ENCODE measurements around the gene OAS3. TPM values are rescaled to one million over a fixed set of nuclear protein-coding genes. Genes with fewer than 3 reads are reported as not detected.
A peak's percentile ranks its signal among the peaks of the same experiment; 100 is the strongest.
"Not testable (repeated sequence)": the region's sequence is repeated elsewhere in the genome, so short reads cannot be mapped to it uniquely, and the experiment has no call there.

OAS3 gene, protein sequence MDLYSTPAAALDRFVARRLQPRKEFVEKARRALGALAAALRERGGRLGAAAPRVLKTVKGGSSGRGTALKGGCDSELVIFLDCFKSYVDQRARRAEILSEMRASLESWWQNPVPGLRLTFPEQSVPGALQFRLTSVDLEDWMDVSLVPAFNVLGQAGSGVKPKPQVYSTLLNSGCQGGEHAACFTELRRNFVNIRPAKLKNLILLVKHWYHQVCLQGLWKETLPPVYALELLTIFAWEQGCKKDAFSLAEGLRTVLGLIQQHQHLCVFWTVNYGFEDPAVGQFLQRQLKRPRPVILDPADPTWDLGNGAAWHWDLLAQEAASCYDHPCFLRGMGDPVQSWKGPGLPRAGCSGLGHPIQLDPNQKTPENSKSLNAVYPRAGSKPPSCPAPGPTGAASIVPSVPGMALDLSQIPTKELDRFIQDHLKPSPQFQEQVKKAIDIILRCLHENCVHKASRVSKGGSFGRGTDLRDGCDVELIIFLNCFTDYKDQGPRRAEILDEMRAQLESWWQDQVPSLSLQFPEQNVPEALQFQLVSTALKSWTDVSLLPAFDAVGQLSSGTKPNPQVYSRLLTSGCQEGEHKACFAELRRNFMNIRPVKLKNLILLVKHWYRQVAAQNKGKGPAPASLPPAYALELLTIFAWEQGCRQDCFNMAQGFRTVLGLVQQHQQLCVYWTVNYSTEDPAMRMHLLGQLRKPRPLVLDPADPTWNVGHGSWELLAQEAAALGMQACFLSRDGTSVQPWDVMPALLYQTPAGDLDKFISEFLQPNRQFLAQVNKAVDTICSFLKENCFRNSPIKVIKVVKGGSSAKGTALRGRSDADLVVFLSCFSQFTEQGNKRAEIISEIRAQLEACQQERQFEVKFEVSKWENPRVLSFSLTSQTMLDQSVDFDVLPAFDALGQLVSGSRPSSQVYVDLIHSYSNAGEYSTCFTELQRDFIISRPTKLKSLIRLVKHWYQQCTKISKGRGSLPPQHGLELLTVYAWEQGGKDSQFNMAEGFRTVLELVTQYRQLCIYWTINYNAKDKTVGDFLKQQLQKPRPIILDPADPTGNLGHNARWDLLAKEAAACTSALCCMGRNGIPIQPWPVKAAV
- 33.6 TPM for total RNA-seq

DNA sequence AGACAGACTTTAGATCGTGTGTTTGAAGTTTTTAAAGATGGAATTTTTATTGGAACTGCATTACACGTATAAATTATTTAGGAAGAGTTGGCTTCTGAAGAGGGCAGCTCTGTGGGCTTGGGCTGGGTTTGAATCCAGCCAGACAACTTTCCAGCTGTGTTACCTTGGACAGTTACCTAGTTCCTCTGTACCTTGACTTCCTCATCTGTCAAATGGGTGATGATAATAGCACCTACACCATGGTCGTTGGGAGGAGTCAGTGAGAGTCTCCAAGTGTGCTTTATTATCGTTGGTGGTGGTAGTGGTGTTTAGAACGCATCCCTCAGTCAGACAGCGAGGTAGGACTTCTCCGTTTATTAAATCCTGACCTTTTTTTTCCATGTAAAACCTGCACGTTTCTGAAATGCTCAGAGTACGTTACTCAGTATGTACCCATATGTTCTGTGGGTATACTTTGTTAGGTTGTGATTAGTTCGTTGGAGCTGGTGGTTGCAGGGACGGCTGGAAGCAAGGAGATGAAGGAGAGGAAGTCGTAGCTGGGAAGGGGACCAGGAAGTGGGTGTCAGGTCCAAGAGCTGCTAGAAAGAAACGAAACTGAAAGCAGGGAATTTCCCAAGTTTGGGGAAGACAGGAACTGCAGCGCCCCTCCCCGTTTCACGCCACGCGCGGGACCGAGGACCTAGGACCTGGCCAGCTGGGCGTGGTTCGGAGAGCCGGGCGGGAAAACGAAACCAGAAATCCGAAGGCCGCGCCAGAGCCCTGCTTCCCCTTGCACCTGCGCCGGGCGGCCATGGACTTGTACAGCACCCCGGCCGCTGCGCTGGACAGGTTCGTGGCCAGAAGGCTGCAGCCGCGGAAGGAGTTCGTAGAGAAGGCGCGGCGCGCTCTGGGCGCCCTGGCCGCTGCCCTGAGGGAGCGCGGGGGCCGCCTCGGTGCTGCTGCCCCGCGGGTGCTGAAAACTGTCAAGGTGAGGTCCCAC lies at the start of gene OAS3:
TSS of gene OAS3 (plus strand) at position 734 of the 979 bp plus-strand sequence. CDS start at position 791, 57 bp downstream.
- ATAC-seq = peak; percentile 67

DNA sequence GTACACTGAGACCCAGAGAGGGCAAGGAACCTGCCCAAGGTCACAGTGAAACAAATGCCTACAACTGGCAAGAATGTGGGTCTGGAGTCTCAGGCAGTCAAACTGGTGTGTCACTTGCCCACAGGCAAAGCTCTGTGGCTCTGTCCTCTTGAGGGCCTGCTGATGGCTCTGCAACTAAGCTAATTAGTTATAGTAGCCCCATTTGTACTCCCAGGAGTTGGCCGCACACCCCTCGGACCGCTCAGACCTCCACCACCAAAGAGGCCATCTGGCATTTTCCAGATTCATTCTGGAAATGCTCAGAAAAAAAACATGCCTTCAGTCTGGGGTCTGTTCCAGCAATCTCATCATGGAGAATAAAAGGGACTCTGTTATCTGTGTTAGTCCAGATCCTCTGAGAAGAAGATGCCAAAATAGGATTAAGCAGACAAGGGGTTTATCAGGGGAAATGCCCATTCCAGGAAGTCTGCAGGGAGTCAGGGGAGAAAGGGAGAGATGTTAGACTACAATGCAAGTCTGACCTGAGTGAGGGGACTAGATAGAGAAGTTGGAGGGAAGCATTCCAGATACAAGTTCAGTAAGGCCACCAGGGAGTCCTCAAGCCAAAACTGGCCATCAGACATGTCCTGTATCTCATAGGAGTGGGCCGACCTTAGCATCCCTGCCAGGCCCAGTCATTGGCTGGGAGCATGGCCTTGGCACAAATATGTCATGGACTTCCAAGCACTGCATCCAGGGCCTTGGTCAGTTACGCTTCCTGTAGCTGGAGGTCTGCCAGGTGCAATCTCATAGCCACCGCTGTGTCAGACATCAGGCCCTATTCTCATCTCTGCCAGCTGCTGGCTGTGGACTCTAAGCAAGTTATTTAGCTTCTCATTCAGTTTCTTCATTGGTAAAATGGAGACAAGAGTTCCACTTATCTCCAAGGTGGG lies 46.9 kb upstream of the OAS3 start:
- ATAC-seq = no peak

DNA sequence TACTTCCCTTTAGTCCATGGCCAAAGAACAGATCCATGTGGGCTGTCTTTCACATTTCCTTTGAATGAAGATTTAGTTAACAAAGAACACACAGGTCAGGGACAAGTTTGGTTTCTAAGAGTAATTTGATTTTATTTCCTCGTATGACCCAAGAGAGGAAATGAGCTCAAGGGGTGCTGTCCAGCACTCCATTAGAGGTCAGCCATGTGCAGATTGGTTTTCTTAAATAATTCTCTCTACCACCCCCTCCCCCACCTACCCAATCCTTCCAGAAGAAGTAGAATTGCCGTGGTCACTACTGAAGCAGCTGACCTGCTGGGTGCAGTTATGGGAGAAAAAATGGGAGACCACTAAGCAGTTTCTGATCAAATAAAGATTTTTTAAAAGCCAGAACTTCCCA lies 45.4 kb upstream of the OAS3 start:
- no peak for ATAC-seq

DNA sequence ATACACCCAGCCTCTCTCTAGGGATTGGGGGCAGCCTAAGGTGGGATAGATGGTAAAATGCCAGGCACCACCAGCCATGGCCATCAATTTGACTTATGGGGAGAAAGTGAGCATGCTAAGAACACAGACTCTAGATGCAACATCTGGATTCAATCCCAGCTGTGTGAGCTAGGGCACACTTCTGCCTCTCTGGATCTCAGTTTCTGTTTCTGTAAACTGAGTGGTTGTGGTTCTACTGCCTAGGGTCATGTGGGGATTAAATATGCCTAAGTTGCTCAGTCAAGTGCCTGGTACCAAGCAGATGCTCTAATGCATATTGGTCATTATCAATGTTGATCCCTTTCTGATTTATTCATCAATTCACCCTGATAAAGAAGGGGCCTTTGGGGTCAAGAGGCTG lies 44.1 kb upstream of the OAS3 start:
- ATAC-seq = no peak

DNA sequence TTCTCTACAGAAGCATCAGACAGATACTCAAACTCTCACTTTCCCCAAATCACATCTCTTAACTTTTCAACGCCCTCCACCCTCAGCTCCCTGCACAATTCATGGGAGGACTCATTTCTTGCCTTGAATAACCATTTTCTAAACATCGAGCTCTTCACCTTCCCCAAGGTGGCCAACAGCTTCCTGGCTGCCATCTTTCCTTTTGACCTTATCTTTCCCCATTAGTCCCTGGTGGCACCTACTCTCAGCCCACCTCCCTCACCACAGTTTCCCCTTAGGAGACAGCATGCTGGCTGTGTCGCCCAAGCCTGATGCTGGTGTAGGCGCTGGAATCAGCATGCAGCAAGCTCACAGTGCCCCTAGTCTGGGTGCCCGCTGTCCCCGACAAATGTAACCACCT lies 39.9 kb upstream of the OAS3 start:
- no peak for ATAC-seq

DNA sequence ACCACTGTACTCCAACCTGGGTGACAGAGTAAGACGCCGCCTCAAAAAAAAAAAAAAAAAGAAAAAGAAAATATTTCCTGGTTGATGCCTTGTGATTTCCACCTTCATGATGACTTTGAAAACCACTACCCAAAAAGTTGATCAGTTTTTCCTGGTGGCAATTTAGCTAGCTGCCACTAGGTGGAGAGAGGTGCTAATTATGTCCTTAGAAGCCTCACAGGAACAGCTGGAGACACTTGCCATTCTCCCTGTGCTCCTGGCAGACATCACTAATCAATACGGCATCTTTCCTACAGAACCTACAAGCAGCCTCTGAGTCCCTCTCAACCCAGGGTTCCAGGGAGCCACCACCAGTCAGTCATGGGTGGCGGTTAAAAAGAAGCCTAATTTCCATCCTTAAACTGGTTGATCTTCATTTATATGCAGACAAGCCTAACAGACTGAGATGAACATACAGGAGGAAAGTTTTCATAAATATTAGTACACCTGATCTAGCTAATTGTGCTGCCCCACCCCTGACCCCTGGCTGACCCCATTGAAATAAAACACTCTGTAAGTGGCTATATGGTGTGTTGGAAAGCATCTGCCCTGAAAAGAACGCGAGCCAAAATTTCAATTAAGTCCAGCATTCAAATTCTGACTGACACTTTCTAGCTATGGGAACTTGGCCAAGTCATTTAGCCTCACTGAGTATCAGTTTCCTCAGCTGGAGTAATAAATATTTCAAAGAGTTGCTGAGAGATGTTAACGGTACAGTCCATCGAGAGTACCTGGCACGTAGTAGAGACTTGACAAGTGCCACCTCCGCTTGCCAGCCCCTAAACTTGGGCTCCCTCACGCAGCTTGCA lies 37.8 kb upstream of the OAS3 start:
- ATAC-seq = peak; percentile 61

DNA sequence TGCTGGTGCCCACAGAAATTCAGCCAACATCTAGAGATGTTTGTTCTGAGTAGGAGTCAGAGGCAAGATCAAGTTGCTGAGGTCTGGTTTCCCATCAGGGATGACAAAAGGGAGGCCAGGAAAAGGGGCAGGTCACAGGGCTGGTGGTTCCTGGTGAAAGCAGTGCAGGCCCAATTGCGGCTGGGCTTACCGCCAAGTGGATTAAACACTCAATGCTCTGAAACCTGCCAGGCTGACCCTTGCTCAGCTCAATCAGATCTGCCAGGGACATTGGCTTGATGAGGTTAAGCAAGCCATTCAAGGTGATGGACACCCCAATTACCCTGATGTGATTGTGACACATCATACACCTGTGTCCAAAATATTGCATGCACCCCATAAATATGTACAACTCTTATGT lies 37.0 kb upstream of the OAS3 start:
- no peak for ATAC-seq

DNA sequence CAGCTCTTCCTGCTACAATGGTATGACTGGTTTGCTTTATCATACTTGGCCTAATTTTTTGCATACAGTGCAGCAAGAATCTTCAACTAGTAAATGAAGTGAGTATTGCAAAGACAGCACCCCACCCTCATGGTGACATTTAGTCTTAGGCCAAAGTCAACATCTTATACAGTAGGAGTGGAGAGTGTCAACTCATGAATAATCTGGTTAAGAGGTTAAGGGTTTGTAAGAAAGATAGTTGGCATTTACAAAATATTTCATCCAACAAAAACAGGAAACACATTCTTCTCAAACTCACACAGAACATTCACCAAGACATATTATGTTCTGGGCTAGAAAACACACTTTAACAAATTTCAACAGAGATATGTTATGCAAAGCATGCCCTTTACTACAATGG lies 33.7 kb upstream of the OAS3 start:
- peak; percentile 41 for ATAC-seq

DNA sequence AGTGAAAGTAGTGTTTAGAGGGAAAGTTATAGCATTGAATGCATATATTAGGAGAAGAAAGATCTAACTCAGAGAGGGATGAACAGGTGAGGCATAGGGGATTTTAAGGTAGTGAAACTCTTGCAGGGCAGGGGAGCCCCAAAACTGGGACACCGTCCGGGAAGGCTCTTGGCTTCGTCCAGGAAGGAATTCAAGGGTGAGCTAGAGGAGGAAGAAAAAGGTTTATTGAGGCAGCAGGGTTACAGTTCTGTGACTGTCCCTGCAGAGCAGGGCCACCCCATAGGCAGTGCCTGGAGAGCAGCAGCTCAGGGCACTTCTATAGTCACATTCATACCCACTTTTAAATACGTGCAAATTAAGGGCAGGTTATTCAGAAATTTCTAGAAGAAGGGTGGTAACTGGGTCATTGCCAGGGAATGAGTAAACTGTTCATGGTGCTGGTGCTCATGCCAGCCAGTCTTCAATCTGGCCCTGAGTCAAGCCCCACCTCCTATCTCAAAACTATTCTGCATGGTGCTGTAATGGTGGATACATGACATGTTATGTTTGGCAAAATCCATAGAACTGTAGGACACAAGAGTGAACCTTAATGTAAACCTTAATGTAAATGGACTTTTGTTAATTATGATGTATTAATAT lies 32.7 kb upstream of the OAS3 start:
- peak; percentile 64 for ATAC-seq

DNA sequence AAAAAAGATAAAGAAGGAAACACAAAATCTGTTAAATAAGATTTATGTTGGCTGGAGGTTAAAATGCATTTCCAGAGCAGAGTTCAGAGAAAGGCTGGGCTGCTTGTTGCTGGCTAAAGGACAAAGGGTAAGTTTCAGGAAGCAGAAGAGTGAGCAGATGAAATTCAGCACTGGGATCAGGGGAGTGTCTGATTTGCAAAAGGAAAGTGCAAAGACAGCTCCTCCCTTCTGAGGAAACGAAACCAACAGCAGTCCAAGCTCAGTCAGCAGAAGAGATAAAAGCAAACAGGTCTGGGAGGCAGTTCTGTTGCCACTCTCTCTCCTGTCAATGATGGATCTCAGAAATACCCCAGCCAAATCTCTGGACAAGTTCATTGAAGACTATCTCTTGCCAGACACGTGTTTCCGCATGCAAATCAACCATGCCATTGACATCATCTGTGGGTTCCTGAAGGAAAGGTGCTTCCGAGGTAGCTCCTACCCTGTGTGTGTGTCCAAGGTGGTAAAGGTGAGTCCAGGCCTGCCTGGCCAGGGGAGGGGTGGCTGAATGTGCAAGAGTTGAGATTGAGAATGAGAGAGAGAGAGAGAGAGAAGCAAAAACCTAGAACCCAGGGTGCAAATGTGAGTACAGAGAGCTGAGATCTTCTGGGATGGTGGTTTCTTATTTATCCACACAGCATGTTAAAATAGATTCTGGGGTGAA lies 31.4 kb upstream of the OAS3 start, which contains the start of gene OAS1:
TSS of gene OAS1 (plus strand) at position 251 of the 703 bp plus-strand sequence. CDS start at position 329, 78 bp downstream.
- ATAC-seq = peak; percentile 91

DNA sequence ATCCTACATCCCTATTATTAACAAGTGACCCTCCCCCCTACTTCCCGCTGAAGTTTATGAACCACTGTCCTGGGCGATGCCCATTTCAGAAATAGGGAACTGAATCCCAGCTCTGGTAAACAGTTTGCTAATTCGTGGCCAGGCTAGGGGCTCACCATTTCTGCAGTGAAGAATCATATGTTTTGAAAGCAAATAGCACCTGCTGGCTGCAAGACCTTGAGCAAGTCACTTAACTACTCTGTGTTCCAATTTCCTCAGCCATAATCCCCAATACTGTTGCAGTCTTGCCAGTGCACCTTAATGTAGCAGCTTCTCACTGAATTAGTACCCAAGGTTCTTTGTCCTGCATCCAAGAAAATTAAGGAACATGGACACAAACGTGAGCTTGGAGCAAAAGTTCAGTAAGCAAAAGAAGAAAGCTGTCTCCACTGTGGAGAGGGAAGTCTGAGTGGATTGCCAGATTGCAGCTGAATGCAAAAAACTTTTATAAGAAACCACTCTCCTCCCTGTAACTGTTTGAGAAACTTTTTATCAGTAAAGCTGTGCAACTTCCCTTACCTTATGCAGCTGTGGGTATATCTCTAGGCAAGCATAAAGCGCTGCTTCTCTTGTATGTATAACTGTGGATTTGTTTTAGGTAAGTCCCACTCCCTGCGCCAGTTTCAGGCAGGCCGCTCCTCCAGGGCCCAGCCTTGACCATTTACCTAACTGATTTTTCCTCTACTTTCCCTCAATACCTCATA lies 30.7 kb upstream of the OAS3 start:
- ATAC-seq = peak; percentile 13

DNA sequence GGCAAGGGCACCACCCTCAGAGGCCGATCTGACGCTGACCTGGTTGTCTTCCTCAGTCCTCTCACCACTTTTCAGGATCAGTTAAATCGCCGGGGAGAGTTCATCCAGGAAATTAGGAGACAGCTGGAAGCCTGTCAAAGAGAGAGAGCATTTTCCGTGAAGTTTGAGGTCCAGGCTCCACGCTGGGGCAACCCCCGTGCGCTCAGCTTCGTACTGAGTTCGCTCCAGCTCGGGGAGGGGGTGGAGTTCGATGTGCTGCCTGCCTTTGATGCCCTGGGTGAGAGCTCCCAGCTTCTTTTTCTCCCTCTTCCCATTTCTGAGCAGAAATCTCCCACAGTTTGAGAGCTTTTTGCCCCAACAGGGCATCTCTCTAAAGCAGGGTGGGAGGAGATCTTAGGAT lies 29.7 kb upstream of the OAS3 start:
- no peak for ATAC-seq

DNA sequence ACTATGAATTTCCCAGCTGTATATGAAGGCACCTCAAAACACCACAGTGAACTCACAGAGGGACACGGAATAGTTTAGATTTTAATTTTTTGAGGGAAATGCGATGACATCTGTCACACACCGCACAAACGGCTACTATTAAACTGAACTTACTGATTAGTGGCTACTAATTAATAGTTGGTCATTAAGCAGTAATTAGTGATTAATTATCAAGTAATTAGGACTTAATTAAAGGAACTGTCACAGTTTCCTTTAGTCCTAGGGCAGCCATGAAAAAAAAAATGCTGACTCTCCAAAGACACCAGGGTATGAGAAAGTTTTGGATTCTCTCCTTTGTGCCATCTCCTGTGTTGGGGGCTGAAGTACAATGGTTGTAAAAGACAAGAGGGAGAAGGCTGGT lies 28.6 kb upstream of the OAS3 start:
- ATAC-seq = no peak

DNA sequence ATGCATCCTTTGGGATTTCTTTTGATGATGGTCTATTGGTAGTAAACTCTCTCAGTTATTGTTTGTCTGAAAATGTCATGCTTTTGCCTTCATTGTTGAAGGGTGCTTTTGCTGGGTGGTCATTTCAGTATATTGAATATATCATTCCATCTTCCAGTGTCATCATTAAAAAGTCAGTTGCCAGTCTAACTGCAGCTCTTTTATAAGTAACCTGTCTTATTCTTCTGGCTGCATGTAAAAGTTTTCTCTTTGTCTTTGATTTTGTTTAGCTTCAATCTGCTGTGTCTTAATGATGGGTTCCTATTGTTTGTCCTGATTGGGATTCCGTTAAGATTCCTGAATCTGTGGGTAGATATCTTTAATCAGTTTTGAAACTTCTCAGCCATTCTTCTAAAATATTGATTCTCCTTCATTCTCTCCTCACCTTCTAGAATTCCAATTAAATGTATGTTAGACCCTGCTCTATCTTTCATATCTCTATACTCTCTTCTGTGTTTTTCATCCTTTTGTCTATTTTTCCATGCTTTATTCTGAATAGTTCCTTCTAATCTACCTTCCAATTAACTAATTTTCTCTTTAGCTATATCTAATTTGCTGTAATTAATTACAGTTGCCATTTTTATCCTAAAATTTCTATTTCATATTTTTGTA lies 25.1 kb upstream of the OAS3 start:
- ATAC-seq = no peak

DNA sequence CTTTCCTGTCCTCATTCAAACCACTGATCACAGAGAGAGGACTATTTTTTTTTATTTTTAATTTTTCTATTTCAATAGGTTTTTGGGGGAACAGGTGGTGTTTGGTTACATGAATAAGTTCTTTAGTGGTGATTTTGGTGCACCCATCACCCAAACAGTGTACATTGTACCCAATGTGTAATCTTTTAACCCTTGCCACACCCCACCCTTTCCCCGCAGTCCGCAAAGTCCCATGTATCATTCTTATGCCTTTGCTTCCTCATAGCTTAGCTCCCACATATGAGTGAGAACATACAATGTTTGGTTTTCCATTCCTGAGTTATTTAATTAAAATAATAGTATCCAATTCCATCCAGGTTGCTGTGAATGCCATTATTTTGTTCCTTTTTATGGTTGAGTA lies 24.4 kb upstream of the OAS3 start:
- ATAC-seq = not testable (repeated sequence)

DNA sequence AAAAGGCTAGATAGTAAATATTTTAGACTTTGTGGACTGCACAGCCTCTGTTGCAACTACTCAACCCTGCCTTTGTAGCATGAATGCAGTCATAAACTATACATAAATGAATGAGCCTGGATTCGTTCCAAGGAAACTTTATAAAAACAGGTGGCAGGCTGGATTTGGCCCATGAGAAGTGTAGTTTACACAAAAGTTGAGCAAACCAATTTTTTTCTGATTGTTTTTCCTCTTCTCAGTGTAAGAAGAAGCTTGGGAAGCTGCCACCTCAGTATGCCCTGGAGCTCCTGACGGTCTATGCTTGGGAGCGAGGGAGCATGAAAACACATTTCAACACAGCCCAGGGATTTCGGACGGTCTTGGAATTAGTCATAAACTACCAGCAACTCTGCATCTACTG lies 22.0 kb upstream of the OAS3 start:
- ATAC-seq = peak; percentile 95

DNA sequence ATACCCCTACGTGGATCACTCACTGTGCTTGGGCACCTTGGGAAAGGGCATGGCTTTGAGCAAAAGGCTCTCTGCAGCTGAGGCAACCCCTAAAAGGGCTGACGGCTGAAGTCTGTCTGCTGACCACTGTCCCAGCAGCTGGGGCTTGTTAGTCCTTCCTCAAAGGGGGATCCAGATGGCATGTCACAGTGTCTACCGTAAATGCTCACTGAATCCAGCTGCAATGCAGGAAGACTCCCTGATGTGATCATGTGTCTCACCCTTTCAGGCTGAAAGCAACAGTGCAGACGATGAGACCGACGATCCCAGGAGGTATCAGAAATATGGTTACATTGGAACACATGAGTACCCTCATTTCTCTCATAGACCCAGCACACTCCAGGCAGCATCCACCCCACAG lies 19.2 kb upstream of the OAS3 start:
- ATAC-seq = no peak

Measured in esophagus mucosa (tissue), 1 donor.